ENCODE measurements around the gene EMILIN3.

EMILIN3 gene, protein sequence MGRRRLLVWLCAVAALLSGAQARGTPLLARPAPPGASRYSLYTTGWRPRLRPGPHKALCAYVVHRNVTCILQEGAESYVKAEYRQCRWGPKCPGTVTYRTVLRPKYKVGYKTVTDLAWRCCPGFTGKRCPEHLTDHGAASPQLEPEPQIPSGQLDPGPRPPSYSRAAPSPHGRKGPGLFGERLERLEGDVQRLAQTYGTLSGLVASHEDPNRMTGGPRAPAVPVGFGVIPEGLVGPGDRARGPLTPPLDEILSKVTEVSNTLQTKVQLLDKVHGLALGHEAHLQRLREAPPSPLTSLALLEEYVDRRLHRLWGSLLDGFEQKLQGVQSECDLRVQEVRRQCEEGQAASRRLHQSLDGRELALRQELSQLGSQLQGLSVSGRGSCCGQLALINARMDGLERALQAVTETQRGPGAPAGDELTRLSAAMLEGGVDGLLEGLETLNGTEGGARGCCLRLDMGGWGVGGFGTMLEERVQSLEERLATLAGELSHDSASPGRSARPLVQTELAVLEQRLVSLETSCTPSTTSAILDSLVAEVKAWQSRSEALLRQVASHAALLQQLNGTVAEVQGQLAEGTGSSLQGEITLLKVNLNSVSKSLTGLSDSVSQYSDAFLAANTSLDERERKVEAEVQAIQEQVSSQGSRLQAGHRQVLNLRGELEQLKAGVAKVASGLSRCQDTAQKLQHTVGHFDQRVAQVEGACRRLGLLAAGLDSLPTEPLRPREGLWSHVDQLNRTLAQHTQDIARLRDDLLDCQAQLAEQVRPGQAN

DNA sequence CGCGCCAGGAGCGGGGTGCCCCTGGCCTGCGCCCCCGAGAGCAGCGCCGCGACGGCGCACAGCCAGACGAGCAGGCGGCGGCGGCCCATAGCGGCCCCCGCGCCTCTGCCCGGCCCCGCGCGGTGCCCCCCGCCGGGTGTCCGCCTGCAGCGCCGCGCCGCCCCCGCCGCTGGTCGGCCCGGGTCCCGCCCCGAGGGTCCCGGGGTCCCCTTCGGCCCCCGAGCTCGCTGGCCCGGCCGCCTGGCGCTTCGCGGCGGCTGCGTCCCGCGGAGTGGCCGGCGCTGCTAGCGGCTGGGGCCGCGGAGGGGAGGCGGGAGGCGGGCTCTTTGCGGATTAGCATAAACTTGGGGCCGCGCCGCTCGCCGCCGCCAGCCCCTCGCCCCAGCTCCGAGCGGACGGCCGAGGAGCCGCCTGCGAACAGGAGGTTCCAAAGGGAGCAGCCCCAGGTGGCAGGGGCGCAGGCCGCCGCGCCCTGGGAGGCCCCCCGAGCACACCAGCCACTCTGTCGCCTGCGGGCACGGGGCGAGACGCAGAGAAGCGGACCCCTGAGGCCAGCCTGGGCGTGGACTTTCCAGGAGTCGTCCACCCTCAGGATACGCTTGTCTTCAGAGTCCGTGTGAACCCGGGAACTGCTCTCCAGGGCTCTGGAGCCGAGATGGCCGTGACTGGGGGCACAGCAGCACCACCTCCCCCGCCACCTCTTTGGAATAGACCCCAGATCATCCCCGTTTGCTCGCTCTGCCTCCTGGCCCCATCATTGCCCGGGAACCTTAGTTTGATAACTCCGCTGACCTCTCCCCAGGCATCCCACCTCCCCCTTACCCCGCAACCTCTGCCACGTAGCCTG lies at the start of gene EMILIN3:
Gene EMILIN3, minus strand, starts transcription at position 273 of the 847 bp plus-strand sequence. Its CDS starts 184 bp downstream, at position 89.
- no peak for DNase-seq

DNA sequence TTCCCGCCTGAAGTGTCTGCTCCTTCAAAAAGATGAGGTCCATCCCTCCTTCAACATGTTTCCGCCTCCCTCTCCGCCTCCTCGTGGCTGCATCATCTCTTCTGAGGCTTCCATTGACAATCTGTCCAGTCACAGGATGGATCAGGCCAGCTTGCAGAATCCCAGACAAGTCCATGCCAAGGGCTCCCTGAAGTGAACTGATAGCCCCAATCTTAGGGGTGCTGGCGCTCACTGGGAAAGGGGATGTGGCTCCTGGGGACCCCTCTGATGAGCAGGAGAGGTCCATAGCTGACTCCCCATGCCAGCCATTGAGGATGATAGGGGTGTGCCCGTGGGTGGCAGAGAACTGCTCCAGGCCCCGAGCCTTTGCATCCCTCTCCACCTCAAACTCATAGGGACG lies 48.6 kb upstream of the EMILIN3 start:
- DNase-seq: no peak

DNA sequence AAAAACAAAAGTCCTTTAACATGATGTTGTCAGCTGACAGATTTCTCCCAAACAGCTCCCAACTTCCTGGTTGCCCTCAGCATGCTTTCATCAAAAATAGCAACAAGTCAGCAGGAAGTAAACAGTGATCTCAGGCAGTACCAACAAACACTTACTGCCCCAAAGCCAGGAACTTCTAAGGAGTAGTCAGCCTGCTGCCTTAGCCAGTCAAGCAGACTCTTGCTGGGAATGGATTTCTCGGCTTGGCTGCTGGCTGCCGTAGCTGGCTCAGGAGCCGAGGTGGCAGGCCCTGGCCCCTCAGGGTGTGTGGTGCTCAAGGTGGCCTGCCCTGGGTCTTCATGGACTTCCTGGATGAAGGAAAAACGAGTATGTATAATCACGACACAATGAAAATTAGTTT lies 46.6 kb upstream of the EMILIN3 start:
- no peak for DNase-seq

DNA sequence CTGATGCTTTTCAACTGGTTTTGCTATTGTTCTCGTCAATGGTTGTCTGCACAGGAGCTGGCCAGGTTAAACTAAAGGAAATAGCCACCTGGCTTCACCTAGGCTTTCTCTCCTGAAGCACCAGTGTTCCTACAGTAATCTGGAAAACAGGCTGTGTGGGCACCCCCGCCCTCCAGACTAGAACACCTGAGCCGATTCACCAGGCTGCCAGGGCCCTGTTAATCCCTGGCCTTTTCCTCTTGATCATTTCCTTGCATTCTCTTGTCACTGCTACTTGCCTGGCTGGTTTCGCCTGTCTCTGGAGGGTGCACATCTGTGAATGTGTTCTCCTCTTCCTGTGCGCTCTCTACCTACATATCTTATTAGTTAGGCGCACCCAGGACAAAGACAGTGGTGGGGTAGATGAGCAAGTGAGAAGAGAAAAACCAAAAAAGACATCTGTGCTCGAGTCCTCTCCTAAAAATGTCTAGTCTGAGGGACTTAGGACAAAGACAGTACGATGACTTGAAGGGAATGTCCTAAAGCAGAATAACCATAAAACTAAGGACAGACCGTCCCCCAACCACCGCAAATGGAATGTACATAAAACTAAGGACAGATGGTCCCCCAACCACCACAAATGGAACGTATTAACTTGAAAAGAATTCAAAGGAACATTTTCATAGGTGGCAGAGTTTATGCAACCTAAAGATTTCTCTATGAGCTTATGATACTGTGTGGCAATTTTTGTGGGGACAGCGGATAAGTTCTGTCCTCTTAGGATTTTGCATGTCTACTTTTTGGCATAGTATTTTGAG lies 45.9 kb upstream of the EMILIN3 start:
- no peak for DNase-seq

GRCh38 chr20:41411391-41411847 lies 44.8 kb upstream of the EMILIN3 start:
- no peak for DNase-seq

- DNase-seq: no peak
Measured at GRCh38 chr20:41408986-41409385, 42.4 kb upstream of the EMILIN3 start.

- DNase-seq: no peak
Measured at GRCh38 chr20:41408156-41408794, 41.7 kb upstream of the EMILIN3 start.

DNA sequence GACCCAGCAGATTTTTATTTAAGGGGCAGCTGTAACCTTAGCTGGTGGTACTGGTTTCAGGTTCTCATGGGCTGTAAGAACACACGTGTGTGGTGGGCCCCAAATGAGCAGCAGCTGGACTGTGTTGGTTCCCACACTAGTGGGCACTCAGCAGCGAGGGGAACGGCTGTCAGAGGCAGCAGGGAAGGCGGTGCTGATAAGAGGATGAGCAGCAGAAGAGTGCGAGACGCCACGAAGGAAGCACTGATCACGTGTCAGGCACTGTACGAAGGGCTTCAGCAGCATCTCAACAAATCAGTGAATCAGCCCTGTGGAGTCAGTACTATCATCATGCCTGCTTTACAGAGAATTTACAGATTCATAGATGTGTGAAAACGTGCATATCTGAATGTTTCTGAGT lies 41.0 kb upstream of the EMILIN3 start:
- no peak for DNase-seq

GRCh38 chr20:41406896-41407444 lies 40.4 kb upstream of the EMILIN3 start:
- no peak for DNase-seq

GRCh38 chr20:41406353-41406752 lies 39.7 kb upstream of the EMILIN3 start:
- no peak for DNase-seq

DNA sequence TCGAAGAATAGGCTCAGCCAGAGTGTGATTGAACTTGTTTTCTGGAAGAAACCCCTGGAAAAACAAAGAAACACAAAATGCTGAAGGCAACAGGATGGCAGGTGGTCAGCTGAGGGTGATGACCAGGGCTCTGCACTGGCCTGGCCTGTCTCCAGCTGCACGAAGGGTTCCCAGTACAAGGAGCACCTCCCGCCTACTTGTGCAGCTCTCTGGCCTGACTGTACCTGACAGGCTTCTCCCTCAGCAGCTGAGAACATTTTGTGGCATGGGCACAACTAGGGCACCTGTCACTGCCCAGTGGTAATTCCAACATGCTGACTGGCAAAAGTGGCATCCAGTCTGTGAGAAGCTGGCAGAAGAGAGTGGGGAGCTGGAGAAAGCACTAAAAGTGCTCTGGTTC lies 38.8 kb upstream of the EMILIN3 start:
- no peak for DNase-seq

DNA sequence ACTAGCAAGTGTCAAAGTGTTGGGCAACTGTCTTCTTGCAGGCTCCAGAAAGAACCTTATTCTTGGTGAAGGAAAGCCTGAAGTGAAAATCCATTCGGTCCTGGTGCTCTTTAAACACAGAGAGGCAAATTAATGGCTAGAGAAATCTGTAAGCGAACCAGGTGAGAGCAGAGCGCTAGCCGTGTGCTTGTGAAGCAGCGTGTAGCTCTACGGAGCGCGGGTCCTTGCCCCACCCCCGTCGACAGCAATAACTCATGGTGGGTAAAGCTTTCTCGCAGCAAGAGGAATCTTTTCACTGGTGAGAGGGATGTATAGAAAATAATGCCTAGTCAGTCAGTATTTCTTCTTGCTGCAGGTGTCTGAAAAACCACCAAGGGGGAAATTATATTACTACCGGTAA lies 37.0 kb upstream of the EMILIN3 start:
- DNase-seq: no peak

DNA sequence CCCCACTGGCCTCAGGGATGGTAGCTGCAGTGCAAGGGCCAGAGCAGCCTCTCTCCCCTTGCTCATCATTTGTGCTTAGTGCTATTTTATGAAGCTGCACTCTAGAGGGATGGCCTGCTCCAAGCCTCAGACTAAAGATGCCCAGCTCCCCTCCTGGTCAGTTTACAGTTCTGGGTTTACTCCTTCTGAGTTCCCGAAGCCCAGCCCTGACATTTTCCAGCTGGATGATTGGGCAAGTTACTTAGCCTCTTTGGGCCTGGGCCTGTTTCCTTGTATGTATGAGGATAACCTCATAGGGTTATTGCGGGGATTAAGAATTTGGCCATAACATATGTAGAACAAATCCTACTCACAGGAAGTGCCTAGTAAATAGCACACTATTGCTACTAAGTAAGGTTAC lies 31.8 kb upstream of the EMILIN3 start:
- DNase-seq: no peak

GRCh38 chr20:41395667-41396664 lies 29.3 kb upstream of the EMILIN3 start:
- no peak for DNase-seq

- no peak for DNase-seq
Measured at GRCh38 chr20:41394931-41395666, 28.5 kb upstream of the EMILIN3 start.

DNA sequence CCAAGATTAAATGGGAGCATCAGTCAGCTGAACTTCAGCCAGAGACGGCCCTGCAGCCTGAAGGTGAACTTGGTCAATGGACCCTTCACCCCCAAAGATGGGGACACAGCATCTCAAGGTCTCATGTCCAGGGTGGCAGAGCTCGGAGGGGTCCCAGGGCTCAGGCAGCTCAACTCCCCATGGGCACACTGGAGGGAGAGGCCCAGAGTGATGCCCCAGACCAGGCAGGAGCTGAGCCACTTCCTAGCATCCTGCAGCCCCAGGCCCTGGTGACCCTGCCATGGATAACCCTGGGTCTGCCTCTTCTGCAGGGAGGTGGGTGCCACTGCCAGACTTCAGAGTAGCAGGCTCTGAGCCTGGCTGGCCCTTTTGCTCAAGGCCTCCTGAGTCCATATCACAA lies 27.5 kb upstream of the EMILIN3 start:
- no peak for DNase-seq

DNA sequence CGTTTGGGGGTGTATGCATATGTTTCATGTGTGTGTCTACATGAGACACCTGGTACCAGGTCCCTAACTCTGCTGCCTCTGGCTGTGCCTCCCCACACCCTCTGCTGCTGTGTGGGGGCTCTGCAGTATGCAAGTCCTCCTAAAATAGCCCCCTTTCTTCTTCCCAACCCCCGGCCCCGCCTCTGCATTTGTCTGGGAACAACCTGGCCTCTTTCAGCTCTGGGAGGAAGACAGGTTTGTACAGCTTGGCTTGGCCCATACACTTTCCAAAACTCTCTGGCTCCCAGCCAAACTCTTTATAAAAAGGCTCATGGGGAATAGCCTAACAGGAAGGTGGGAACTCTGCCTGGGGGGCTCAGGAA lies 27.1 kb upstream of the EMILIN3 start:
- no peak for DNase-seq

DNA sequence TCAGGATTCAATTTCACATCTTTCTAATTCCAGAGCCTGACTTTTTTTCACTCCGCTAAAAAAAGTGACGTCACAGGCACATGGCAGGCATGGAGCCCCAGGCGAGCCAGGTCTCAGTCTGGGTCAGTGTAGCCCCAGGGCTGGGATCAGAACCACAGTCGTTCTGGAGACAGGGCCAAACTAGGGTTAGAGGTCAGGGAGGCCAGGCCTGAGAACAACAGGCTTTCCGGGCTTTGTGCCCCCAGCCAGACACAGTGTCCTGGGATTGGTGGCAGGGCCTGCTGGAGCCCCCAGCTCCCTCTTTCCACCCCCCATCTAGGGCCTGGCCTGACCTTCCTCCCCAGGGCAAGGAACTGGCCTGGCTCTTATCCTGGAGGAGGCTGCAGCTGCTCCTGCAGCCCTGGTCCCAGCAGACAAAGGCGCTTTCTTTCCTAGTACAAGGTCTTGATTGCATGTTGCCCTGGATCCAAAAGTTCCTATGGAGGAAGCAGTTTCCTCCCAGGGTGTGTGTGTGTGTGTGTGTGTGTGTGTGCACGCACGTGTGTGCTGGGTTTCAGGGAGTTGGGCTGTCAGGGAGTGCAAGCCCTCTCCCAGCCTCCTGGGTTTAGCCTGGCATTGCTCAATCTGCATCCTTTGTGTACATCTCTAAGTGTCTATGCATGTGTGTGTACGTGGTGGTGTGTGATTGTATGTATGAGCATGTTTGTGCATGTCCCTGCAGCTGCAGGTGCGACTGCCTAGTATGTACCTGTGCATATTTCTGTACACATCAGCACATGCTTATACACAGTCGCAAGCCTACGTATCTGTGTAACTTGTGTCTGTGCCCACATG lies 26.5 kb upstream of the EMILIN3 start:
- DNase-seq: no peak

DNA sequence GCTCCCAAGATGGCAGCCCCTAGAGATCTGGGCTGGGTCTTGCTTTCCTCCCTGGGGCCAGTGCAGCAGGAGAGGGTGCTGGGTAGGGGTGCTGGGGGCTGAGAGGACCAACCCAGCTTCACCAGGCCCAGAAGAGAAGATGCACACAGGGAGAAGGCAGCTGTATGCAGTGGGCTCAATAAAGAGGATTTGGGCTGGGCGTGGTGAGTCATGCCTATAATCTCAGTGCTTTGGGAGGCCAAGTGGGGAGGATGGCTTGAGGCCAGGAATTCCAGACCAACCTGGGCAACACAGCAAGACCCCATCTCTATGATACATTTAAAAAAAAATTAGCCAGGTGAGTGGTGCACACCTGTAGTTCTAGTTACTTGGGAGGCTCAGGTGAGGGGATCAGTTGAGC lies 25.7 kb upstream of the EMILIN3 start:
- no peak for DNase-seq
